ENCODE measurements around the gene ALPG.
"Not testable (repeated sequence)": the region's sequence is repeated elsewhere in the genome, so short reads cannot be mapped to it uniquely, and the experiment has no call there.

Gene ALPG

DNA sequence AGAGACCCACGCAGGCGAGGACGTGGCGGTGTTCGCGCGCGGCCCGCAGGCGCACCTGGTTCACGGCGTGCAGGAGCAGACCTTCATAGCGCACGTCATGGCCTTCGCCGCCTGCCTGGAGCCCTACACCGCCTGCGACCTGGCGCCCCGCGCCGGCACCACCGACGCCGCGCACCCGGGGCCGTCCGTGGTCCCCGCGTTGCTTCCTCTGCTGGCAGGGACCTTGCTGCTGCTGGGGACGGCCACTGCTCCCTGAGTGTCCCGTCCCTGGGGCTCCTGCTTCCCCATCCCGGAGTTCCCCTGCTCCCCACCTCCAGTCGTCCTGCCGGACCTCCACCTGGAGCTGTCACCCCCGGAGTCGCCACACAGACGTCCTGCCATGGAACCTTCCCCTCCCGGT is 3.0 kb downstream of the ALPG start:
- not testable (repeated sequence) for H3K4me3 ChIP-seq (ENCODE audit: low read length); H3K27me3 ChIP-seq (ENCODE audit: control insufficient read depth, insufficient read depth, low read length); H3K4me1 ChIP-seq (ENCODE audit: control insufficient read depth, insufficient read depth, low read length); H3K9ac ChIP-seq (ENCODE audit: low read length); H3K9me3 ChIP-seq (ENCODE audit: control insufficient read depth, low read length); H3K36me3 ChIP-seq (ENCODE audit: control insufficient read depth, insufficient read depth, low read length)

DNA sequence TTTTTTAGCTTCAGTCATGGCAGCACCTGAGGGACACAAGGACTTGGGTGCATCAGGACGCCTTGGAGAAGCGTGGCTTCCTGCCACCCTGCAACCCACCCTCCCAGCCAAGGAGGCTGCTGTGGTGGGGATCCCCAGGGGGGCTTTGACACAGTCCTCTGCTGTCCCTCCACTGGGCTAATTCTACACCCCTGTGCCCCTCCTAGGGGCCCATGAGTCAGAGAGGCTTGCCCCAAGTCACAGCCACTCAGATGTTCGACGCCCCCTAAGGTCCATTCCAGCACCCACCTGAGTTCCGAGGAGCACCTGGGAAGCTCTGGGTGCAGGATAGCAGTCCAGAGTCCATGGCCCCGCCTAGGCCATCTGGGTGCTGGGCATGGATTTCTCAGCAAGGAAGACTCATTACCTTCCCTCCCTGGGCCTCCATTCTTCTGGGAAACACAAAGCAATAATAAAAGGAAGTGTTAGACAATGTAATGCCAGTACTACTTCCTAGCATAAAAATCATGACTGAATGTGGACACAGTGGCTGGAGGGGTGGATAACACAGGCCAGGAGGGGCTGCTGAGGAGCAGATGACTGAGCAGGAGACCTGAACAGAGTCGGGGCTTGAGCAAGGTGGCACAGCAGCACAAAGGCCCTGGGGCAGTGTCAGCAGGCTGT is 3.7 kb downstream of the ALPG start:
- Histone ChIP-seq H3K36me3 (ENCODE audit: control insufficient read depth, insufficient read depth, low read length) (no peaks in the 10 kb centered on the region), H3K4me1 (ENCODE audit: control insufficient read depth, insufficient read depth, low read length) (peaks cover 5% of the 10 kb centered on the region), H3K9ac (ENCODE audit: low read length) (no peak overlapping the region), H3K9me3 (ENCODE audit: control insufficient read depth, low read length) (no peaks in the 10 kb centered on the region), H3K27me3 (ENCODE audit: control insufficient read depth, insufficient read depth, low read length) (peaks cover 4% of the 10 kb centered on the region), H3K4me3 (ENCODE audit: low read length) (no peak overlapping the region)

DNA sequence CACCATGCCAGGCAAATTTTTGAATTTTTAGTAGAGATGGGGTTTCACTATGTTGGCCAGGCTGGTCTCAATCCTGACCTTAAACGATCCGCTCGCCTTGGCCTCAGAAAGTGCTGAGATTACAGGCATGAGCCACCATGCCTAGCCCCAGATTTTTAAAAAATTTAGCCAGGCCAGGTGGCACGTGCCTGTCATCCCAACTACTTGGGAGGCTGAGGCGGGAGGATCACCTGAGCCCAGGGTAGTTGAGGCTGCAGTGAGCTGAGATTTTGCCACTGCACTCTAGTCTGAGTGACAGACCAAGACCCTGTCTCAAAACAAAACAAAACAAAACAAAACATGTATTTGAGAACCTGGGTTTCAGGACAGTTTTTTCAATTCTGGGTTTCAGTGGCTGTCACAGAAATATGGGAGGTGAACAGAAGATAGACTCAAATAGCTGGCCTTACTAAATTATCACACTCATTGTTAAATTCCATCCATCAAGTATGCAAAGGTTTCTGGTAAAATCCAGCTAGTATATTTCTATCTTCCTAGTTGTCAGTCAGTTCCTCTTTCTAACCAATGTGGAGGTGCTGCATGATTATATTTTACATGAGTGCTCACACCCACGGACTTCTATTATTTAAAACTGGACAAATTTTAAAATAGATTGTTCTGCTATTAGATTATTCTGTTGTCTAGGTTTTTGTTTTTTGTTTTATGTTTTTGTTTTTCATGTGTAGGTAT is 5.4 kb downstream of the ALPG start:
- H3K4me1 ChIP-seq (ENCODE audit: control insufficient read depth, insufficient read depth, low read length): peaks cover 5% of the 10 kb centered on the region
- H3K27me3 ChIP-seq (ENCODE audit: control insufficient read depth, insufficient read depth, low read length): peaks cover 17% of the 10 kb centered on the region
- no peak overlapping the region for H3K4me3 ChIP-seq (ENCODE audit: low read length)
- H3K9me3 ChIP-seq (ENCODE audit: control insufficient read depth, low read length): no peaks in the 10 kb centered on the region
- no peaks in the 10 kb centered on the region for H3K36me3 ChIP-seq (ENCODE audit: control insufficient read depth, insufficient read depth, low read length)
- H3K9ac ChIP-seq (ENCODE audit: low read length): no peak overlapping the region

DNA sequence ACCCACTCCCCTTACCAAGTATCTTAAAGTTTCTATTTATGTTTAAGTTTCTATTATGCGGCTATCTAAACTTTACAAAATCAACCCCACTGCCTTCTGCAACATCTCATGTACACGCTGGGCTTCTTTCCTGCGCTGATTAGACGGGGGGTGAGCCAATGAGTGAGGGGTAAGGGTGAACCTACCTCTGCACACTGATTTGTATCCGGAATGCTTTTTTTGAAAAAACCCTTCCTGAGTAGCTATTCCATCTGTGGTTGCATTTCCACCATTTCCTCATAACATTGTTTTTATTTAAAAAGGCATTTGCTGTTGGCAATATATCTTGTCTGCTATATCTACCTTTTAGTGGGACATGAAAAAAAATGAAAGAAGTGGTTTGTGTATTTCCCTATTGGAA is 6.3 kb downstream of the ALPG start:
- peaks cover 26% of the 10 kb centered on the region for H3K27me3 ChIP-seq (ENCODE audit: control insufficient read depth, insufficient read depth, low read length)

DNA sequence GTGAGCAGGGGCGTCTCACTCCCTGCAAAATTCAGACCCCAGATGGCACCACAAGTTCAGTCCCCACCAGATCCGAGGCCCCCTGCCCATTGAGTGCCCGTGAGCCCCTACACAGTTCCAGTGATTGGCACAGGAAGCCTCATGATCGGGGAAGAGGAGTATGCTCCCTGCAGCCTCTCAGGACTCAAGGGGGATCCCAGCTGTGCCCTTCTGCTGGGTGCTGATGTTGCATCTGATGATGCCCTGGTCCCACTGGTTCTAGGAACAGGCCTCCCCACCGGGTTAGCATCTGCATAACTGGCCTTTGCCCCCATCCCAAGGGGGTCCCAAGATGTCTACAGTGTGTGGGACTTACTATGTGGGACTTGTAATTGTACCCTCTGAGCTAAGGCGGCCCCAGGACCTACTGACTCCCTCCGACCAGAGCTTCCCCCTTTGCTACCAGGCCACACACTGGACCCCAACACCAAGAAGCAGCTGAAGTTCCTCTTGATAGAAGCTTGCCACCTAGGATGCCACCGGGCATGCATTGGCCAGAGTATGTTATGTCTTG is 8.6 kb downstream of the ALPG start:
- Histone ChIP-seq H3K27me3 (ENCODE audit: control insufficient read depth, insufficient read depth, low read length) (peaks cover 48% of the 10 kb centered on the region), H3K4me1 (ENCODE audit: control insufficient read depth, insufficient read depth, low read length) (peaks cover 20% of the 10 kb centered on the region), H3K9me3 (ENCODE audit: control insufficient read depth, low read length) (no peaks in the 10 kb centered on the region), H3K4me3 (ENCODE audit: low read length) (no peak overlapping the region), H3K9ac (ENCODE audit: low read length) (no peak overlapping the region), H3K36me3 (ENCODE audit: control insufficient read depth, insufficient read depth, low read length) (no peaks in the 10 kb centered on the region)

More for the DNA sequence above, 6.3 kb downstream of the ALPG start:
- H3K36me3 ChIP-seq (ENCODE audit: control insufficient read depth, insufficient read depth, low read length): no peaks in the 10 kb centered on the region
- H3K4me3 ChIP-seq (ENCODE audit: low read length): no peak overlapping the region
- H3K9ac ChIP-seq (ENCODE audit: low read length): no peak overlapping the region
- no peaks in the 10 kb centered on the region for H3K9me3 ChIP-seq (ENCODE audit: control insufficient read depth, low read length)
- H3K4me1 ChIP-seq (ENCODE audit: control insufficient read depth, insufficient read depth, low read length): peaks cover 5% of the 10 kb centered on the region

DNA sequence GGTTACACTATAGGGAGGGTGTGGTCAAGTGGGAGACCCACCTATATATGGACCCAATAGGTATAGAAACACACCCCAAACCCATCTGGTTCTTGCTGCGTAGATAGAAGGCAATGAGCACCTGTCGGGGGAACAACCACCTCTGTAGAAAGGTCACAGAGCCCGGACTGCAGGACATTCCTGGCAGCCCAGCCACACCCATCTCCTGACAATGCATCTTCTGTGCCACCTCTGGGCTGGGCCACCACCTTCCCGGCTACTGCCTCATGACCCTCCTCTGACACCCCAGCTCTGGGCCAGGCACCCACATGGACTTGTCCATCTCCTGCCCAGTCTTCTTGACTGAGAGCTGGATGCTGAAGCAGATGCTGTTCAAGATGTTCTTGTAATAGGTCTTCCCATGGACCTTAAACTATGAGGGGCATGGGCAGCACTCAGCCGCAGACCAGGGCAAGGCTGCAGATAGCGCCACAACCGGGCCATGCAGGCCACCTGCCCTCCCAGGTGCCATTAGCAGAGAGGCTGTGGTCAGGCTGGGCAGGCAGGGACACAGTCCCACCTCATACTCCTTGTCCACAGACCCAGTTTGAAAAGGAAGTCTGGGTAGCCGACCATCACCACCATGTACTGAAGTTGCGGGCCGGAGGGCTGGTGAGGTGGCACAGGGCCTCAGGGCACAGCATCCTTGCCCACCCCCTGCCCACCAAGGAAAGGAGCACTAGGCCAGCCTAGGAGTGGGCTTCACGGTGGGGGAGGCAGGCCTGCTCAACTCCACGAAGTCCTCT is 9.3 kb downstream of the ALPG start:
- no peaks in the 10 kb centered on the region for H3K36me3 ChIP-seq (ENCODE audit: control insufficient read depth, insufficient read depth, low read length)
- H3K27me3 ChIP-seq (ENCODE audit: control insufficient read depth, insufficient read depth, low read length): peaks cover 53% of the 10 kb centered on the region
- H3K9ac ChIP-seq (ENCODE audit: low read length): no peak overlapping the region
- no peak overlapping the region for H3K4me3 ChIP-seq (ENCODE audit: low read length)
- H3K9me3 ChIP-seq (ENCODE audit: control insufficient read depth, low read length): no peaks in the 10 kb centered on the region
- H3K4me1 ChIP-seq (ENCODE audit: control insufficient read depth, insufficient read depth, low read length): peaks cover 25% of the 10 kb centered on the region

DNA sequence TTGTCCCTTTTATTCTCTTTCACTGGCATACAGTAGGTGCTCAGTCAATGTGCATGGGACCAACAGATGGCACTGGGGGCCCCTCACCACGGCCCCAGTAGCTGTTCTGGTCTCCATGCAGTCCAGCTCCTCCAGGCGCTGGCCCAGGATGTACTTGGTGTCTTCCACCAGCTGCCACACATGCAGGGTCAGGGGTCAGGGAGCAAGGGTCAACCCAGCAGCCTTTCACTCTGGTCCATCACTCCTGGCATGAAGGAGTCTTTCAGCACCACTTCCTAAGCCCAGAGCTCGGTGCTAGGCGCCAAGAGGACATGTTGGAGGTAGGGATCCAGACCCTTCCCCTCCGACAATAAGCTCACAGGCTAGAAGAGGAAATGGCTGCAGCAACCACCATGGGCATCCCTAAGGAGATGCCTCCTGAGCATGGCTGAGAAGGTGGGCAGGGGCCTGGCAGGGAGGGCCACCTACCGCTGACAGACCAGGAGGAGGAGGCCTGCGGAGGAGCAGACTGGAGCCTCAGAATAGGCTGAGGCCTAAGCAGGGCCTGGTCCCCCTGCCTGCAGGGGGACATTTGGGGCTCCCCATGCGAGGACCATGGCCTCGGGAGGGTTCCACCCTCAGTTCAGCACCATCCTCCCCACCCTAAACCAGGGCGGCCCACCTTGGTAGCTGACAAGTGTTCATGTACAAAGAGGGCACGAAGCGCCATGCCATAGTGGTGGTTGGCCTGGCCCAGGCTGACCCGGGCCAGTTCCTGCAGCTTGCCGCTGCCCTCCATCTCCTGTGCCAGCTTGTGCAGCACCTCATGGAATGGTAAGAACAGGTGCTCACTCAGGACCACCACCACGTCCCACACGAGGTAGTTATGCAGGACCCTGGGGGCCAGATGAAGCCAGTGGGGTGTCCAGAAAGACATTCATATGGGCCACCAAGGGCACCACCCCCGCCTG is 10.2 kb downstream of the ALPG start:
- Histone ChIP-seq H3K9ac (ENCODE audit: low read length) (no peak overlapping the region), H3K9me3 (ENCODE audit: control insufficient read depth, low read length) (no peaks in the 10 kb centered on the region), H3K36me3 (ENCODE audit: control insufficient read depth, insufficient read depth, low read length) (no peaks in the 10 kb centered on the region), H3K4me1 (ENCODE audit: control insufficient read depth, insufficient read depth, low read length) (peaks cover 25% of the 10 kb centered on the region), H3K27me3 (ENCODE audit: control insufficient read depth, insufficient read depth, low read length) (peaks cover 62% of the 10 kb centered on the region), H3K4me3 (ENCODE audit: low read length) (no peak overlapping the region)

DNA sequence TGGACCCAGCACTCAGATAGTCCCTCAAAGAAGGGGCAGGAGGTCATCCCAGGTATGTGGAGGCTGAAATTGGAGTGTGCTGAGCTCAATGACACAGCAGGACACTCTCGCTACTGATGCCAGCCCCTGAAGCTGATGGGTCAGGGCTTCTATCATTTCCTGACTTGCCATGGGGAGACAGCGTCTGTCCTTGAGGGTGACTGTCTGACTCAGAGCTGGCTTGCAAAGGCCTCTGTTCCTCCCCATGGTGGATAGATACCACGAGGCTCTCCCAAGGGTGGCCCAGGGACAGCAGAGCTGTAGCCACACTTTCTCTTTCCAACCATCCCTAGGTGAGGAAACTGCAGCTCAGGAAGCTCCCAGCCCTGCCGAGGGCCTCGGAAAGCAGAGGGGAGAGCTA is 10.8 kb downstream of the ALPG start:
- no peaks in the 10 kb centered on the region for H3K9me3 ChIP-seq (ENCODE audit: control insufficient read depth, low read length)
- peaks cover 68% of the 10 kb centered on the region for H3K27me3 ChIP-seq (ENCODE audit: control insufficient read depth, insufficient read depth, low read length)
- H3K9ac ChIP-seq (ENCODE audit: low read length): no peak overlapping the region
- peaks cover 25% of the 10 kb centered on the region for H3K4me1 ChIP-seq (ENCODE audit: control insufficient read depth, insufficient read depth, low read length)
- no peak overlapping the region for H3K4me3 ChIP-seq (ENCODE audit: low read length)
- H3K36me3 ChIP-seq (ENCODE audit: control insufficient read depth, insufficient read depth, low read length): no peaks in the 10 kb centered on the region

DNA sequence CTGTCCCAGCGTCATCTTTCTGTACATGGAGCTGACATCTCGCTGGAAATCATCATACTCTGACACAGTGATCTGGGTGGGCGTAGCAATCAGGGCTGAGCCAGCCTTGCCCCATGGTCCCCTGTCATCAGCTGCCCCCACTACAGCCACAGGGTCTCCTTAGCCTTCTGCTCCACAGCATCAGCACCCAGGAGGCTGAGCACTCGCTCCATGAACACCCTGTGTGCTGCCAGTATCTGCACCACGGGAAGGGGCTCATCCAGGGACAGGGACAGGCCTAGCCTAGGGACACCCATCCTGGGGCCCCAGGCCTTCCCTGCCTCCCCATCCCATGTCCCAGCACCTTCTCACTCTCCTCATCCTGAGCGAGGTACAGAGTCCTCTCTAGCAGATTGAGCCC is 11.4 kb downstream of the ALPG start:
- Histone ChIP-seq H3K4me3 (ENCODE audit: low read length) (no peak overlapping the region), H3K9ac (ENCODE audit: low read length) (no peak overlapping the region), H3K36me3 (ENCODE audit: control insufficient read depth, insufficient read depth, low read length) (no peaks in the 10 kb centered on the region), H3K4me1 (ENCODE audit: control insufficient read depth, insufficient read depth, low read length) (peaks cover 25% of the 10 kb centered on the region), H3K9me3 (ENCODE audit: control insufficient read depth, low read length) (no peaks in the 10 kb centered on the region), H3K27me3 (ENCODE audit: control insufficient read depth, insufficient read depth, low read length) (peaks cover 71% of the 10 kb centered on the region)

DNA sequence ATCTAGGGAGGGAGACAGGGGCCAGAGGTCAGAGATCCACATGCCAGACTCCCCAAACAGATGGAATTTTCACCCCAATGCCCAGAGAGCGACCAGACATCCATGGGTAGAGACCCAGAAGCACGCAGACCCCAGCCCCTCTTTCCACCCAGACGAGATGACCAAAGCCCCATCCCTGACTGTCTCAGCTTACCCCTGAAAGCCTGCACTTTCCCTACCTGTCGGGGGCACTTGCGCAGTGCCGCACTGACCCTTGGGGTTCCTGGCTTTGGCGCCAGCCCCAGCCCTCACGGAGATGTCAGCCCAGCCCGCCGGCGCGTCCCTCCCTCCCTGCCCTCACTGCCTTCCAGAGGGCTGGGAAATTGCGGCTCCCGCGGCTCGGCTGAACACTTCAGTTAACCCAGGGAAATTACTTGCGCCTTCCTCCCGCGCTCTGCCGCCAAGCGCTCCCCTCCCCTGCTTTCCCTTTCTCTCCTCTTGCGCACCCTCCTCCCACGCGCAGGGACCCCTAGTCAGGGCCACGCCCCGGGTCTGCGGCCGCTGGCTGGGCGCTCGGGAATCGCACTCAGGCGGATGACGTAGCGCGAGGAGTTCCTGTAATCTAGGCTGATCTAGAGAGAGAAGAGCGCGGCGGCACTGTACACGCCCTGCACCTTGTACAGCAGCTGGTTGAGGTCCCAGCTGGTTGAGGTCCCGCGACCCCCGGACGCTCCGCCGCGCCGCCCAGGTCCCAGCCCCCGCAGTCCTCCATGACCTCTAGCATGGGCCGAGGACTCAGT is 12.0 kb downstream of the ALPG start:
- peaks cover 71% of the 10 kb centered on the region for H3K27me3 ChIP-seq (ENCODE audit: control insufficient read depth, insufficient read depth, low read length)
- no peak overlapping the region for H3K4me3 ChIP-seq (ENCODE audit: low read length)
- H3K9me3 ChIP-seq (ENCODE audit: control insufficient read depth, low read length): no peaks in the 10 kb centered on the region
- no peak overlapping the region for H3K9ac ChIP-seq (ENCODE audit: low read length)
- H3K4me1 ChIP-seq (ENCODE audit: control insufficient read depth, insufficient read depth, low read length): peaks cover 25% of the 10 kb centered on the region
- no peaks in the 10 kb centered on the region for H3K36me3 ChIP-seq (ENCODE audit: control insufficient read depth, insufficient read depth, low read length)

All from mucosa of stomach (tissue), 1 donor.